ENCODE measurements around the gene CLRN3.

The CLRN3 gene

DNA sequence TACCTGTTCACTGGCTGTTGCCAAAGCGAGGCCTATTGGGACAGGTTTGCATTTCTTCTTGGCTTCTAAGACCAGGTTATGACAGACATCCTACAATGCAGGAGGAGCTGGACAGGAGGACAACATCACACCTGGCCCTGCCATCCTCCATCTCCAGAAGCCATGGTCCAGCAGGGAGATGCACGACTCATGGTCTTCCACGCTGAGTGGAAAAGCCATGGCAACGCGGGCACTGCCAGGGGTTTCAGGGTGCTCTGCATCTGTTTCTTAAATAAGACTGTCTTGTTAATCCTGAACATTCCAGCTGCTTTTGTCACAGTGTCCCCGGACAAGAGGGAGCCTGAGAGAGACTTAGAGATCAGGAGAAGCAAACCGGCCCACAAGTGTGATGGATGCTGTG is 40.3 kb downstream of the CLRN3 start:
- in situ Hi-C loops (cut with HindIII; ENCODE audit: low sequenced_read_pairs) = no loop called here

GRCh38 chr10:127851661-127852194 is 41.0 kb downstream of the CLRN3 start:
- no peak for DNase-seq (ENCODE audit: low read depth)
- H3K4me3 ChIP-seq (ENCODE audit: low read depth, low read length) = no peak overlapping the region
- in situ Hi-C loops (cut with HindIII; ENCODE audit: low sequenced_read_pairs) = no loop called here
- TF ChIP-seq, protein P1, sequence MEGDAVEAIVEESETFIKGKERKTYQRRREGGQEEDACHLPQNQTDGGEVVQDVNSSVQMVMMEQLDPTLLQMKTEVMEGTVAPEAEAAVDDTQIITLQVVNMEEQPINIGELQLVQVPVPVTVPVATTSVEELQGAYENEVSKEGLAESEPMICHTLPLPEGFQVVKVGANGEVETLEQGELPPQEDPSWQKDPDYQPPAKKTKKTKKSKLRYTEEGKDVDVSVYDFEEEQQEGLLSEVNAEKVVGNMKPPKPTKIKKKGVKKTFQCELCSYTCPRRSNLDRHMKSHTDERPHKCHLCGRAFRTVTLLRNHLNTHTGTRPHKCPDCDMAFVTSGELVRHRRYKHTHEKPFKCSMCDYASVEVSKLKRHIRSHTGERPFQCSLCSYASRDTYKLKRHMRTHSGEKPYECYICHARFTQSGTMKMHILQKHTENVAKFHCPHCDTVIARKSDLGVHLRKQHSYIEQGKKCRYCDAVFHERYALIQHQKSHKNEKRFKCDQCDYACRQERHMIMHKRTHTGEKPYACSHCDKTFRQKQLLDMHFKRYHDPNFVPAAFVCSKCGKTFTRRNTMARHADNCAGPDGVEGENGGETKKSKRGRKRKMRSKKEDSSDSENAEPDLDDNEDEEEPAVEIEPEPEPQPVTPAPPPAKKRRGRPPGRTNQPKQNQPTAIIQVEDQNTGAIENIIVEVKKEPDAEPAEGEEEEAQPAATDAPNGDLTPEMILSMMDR (IDR thresholded peaks at IDR 0.05; ENCODE audit: low read depth, low read length, missing control alignments) = no peak

More for the DNA sequence above, 40.3 kb downstream of the CLRN3 start:
- TF ChIP-seq, protein P1 (IDR thresholded peaks at IDR 0.05; ENCODE audit: low read depth, low read length, missing control alignments) = no peak
- no peak for DNase-seq (ENCODE audit: low read depth)
- no peak overlapping the region for H3K4me3 ChIP-seq (ENCODE audit: low read depth, low read length)

DNA sequence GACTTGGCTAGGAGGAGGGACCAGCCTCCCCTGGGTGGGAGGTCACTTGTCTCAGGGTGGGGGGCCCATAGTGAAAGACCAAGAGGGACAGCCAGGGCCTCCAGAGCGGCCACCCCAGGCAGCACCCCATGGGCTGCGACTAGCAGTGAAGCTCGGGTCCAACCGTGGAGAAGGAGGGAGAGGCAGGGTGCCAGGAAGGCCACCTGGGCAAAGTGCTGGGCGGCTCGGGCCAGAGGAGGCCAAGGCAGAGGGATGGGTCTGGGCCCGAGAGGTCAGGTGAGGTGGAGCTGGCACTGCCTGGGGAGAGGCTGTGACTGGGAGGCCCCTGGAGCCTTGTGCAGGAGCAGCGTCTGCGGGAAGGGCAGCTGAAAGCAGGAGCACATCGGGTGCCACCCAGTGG is 41.8 kb downstream of the CLRN3 start:
- TF ChIP-seq, protein P1 (IDR thresholded peaks at IDR 0.05; ENCODE audit: low read depth, low read length, missing control alignments) = no peak
- in situ Hi-C loops (cut with HindIII; ENCODE audit: low sequenced_read_pairs) = no loop called here
- DNase-seq (ENCODE audit: low read depth) = no peak

GRCh38 chr10:127849921-127850320 is 42.8 kb downstream of the CLRN3 start:
- no peak for DNase-seq (ENCODE audit: low read depth)
- H3K4me3 ChIP-seq (ENCODE audit: low read depth, low read length) = no peak overlapping the region
- TF ChIP-seq, protein P1 (IDR thresholded peaks at IDR 0.05; ENCODE audit: low read depth, low read length, missing control alignments) = no peak
- in situ Hi-C loops (cut with HindIII; ENCODE audit: low sequenced_read_pairs) = no loop called here

More for the DNA sequence above, 41.8 kb downstream of the CLRN3 start:
- no peak overlapping the region for H3K4me3 ChIP-seq (ENCODE audit: low read depth, low read length)

DNA sequence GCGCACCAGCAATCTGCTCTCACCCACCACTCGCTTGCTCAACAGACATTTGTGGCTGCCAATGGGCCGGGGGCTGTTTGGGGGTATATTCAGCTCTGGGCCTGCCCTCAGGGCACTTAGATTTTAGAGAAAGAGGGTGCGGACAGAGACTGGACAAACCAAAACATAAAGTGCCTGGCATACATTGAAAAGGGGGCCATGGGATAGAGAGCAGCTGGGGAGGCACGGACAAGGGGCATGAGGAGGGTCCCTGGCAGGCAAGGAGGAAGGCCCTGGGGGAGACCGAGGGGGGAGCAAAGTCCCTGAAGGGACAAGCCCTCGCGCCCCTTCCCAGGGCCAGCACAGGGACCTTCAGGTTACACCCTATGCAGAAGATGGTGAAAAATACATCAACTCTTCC is 43.5 kb downstream of the CLRN3 start:
- in situ Hi-C loops (cut with HindIII; ENCODE audit: low sequenced_read_pairs) = no loop called here
- H3K4me3 ChIP-seq (ENCODE audit: low read depth, low read length) = no peak overlapping the region
- no peak for DNase-seq (ENCODE audit: low read depth)
- TF ChIP-seq, protein P1 (IDR thresholded peaks at IDR 0.05; ENCODE audit: low read depth, low read length, missing control alignments) = no peak

GRCh38 chr10:127848226-127848625 is 44.5 kb downstream of the CLRN3 start:
- DNase-seq (ENCODE audit: low read depth) = no peak
- in situ Hi-C loops (cut with HindIII; ENCODE audit: low sequenced_read_pairs) = no loop called here
- no peak overlapping the region for H3K4me3 ChIP-seq (ENCODE audit: low read depth, low read length)
- TF ChIP-seq, protein P1 (IDR thresholded peaks at IDR 0.05; ENCODE audit: low read depth, low read length, missing control alignments) = no peak
